Uterus (tissue), 2 donors: ENCODE results near the gene NR1H3.

Experiments used
- POLR2A ChIP-seq, 2 donors: fragments of 450-650 bp; IDR thresholded peaks; one replicate each; pipeline ENCODE4 v1.6.1; 2016; ENCODE audit warnings: antibody characterized with exemption in 2 of 2, mild to moderate bottlenecking in 1 of 2, moderate library complexity in 1 of 2
- TF ChIP-seq, protein P1 (sequence below), 4 experiments: fragments of 200-600 bp in 2 of 4; fragments of 450-650 bp in 2 of 4; sonication (generic) in 2 of 4; IDR thresholded peaks; one replicate each; pipeline ENCODE4 v1.5.1; 2016 to 2019; ENCODE audit warnings: antibody characterized with exemption in 4 of 4, mild to moderate bottlenecking in 2 of 4, moderate library complexity in 1 of 4

DNA sequence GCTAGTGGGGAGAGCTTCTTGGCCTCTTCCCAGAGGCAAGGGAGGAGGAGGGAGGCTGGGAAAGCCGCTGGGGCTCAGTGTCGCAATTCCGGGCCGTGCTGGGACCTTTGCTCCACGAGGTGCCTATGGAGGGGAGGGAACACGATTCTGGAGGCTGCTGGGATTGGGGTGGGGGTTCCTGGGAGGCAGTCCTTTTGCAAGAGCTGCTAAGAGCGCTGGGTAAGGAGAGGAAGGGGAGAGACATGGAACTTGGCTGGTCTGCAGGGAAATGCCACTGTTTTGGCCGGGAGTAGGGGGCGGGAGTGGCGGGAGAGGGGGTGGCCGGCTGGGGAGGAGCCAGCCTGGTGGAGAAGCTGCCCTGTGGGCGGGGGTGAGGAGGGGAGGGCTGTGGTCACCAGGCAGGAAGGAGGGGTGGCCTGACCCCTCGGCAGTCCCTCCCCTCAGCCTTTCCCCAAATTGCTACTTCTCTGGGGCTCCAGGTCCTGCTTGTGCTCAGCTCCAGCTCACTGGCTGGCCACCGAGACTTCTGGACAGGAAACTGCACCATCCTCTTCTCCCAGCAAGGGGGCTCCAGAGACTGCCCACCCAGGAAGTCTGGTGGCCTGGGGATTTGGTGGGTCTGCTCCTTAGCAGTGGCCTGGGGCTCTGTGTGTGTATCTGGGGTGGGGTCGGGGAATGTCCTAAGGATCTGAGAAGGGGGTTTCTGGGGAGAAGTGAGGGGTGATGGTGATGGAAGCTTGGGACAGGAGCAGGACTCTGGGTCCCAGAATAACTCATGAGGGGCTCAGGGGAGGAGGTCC, at the start of gene NR1H3:
- TF ChIP-seq POLR2A (IDR thresholded peaks at IDR 0.05) = no peak
- TF ChIP-seq, protein P1, sequence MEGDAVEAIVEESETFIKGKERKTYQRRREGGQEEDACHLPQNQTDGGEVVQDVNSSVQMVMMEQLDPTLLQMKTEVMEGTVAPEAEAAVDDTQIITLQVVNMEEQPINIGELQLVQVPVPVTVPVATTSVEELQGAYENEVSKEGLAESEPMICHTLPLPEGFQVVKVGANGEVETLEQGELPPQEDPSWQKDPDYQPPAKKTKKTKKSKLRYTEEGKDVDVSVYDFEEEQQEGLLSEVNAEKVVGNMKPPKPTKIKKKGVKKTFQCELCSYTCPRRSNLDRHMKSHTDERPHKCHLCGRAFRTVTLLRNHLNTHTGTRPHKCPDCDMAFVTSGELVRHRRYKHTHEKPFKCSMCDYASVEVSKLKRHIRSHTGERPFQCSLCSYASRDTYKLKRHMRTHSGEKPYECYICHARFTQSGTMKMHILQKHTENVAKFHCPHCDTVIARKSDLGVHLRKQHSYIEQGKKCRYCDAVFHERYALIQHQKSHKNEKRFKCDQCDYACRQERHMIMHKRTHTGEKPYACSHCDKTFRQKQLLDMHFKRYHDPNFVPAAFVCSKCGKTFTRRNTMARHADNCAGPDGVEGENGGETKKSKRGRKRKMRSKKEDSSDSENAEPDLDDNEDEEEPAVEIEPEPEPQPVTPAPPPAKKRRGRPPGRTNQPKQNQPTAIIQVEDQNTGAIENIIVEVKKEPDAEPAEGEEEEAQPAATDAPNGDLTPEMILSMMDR (IDR thresholded peaks at IDR 0.05) = peak; percentile 59 to 82 (median 71)
